PC-9 (cell line): ENCODE results near the gene CIDEA. TPM values are rescaled to one million over a fixed set of nuclear protein-coding genes. Genes with fewer than 3 reads are reported as not detected.

Experiments
- BruUV-seq: library from RNA; stranded (reverse); fragments of 400-500 nt; replicated peaks from 2 replicates; lab custom pipeline; 2021; lab: Mats Ljungman, UMichigan
- CTCF ChIA-PET: fragments of 300-600 bp; sonication (Branson Sonifier 250); formaldehyde crosslinking; loops from one replicate; lab custom pipeline; 2022; ENCODE audit warnings: antibody characterized with exemption; lab: Charles Lee
- POLR2A ChIA-PET: fragments of 300-600 bp; sonication (Branson Sonifier 250); formaldehyde crosslinking; loops from one replicate; lab custom pipeline; 2022; ENCODE audit warnings: antibody characterized with exemption; ENCODE audit not compliant: unreplicated experiment; lab: Charles Lee
- DNase-seq, 2 experiments: peaks; one replicate each; pipeline versions ENCODE4 v3.0.0 to v3.0.0-alpha.2; 2015 to 2022; ENCODE audit warnings: mixed read lengths in 1 of 2
- H2AFZ ChIP-seq: fragments of 200-600 bp; sonication (generic); 2 replicates; pipeline ENCODE4 v1.8.1; 2017; ENCODE audit warnings: antibody characterized with exemption
- H3F3A ChIP-seq: fragments of 200-600 bp; sonication (generic); 2 replicates; pipeline ENCODE4 v1.8.1; 2017; ENCODE audit warnings: antibody characterized with exemption, mild to moderate bottlenecking, low read depth; ENCODE audit not compliant: insufficient read depth
- H3K27ac ChIP-seq: fragments of 200-600 bp; sonication (generic); 2 replicates; pipeline ENCODE4 v1.6.1; 2016; ENCODE audit warnings: mixed run types
- H3K27me3 ChIP-seq: fragments of 200-600 bp; sonication (generic); 2 replicates; pipeline ENCODE4 v1.6.1; 2016; ENCODE audit warnings: low read depth, mixed run types; ENCODE audit not compliant: insufficient read depth
- H3K36me3 ChIP-seq: fragments of 200-600 bp; sonication (generic); 2 replicates; pipeline ENCODE4 v1.6.1; 2016; ENCODE audit warnings: low read depth, mixed run types
- H3K4me1 ChIP-seq: fragments of 200-600 bp; sonication (generic); replicated peaks from 2 replicates; pipeline ENCODE4 v1.6.1; 2016; ENCODE audit warnings: mixed run types; ENCODE audit not compliant: insufficient read depth
- H3K4me2 ChIP-seq: fragments of 200-600 bp; sonication (generic); 2 replicates; pipeline ENCODE4 v1.6.1; 2017; ENCODE audit warnings: mixed run types
- H3K4me3 ChIP-seq: fragments of 200-600 bp; sonication (generic); 2 replicates; pipeline ENCODE4 v1.6.1; 2016; ENCODE audit warnings: mixed run types
- H3K79me2 ChIP-seq: fragments of 200-600 bp; sonication (generic); 2 replicates; pipeline ENCODE4 v1.6.1; 2017; ENCODE audit warnings: low read depth, mixed run types
- H3K9me2 ChIP-seq: fragments of 200-600 bp; sonication (generic); 2 replicates; pipeline ENCODE4 v1.8.1; 2017; ENCODE audit warnings: mild to moderate bottlenecking; ENCODE audit not compliant: insufficient read depth
- H3K9me3 ChIP-seq: fragments of 200-600 bp; sonication (generic); 2 replicates; pipeline ENCODE4 v1.8.1; 2016; ENCODE audit warnings: low read depth; ENCODE audit not compliant: insufficient read depth
- H4K20me1 ChIP-seq: fragments of 200-600 bp; sonication (generic); 2 replicates; pipeline ENCODE4 v1.8.1; 2017; ENCODE audit not compliant: insufficient read depth
- CTCF ChIP-seq: fragments of 200-600 bp; sonication (generic); conservative IDR thresholded peaks from 2 replicates; pipeline ENCODE4 v1.6.1; 2017; ENCODE audit warnings: mixed run types, antibody characterized with exemption, mild to moderate bottlenecking, moderate library complexity
- EZH2 ChIP-seq: fragments of 200-600 bp; sonication (generic); IDR thresholded peaks from 2 replicates; pipeline ENCODE4 v1.8.0; 2017; ENCODE audit warnings: antibody characterized with exemption, low read depth
- intact Hi-C: fragments of 100-400 bp; cut with micrococcal nuclease; formaldehyde crosslinking; loops from one replicate; pipeline ENCODE4 v1.10.0; 2022; ENCODE audit not compliant: unreplicated experiment
- total RNA-seq: library from RNA; stranded (reverse); gene quantifications from 2 replicates; pipeline ENCODE4 v1.2.3, GENCODE V29; 2021

CIDEA gene
- total RNA-seq, 1 experiment from 2014 or later: not detected

- Histone ChIP-seq H3K27ac (no peak overlapping the region), H3K36me3 (no peaks in the 10 kb centered on the region), H4K20me1 (no peaks in the 10 kb centered on the region), H3F3A (peaks cover 3% of the 10 kb centered on the region; the same call in 1 of the 2 replicates), H3K9me3 (no peaks in the 10 kb centered on the region), H3K27me3 (no peaks in the 10 kb centered on the region), H2AFZ (no peak overlapping the region), H3K4me1 (no peaks in the 10 kb centered on the region), H3K4me3 (no peak overlapping the region), H3K79me2 (no peaks in the 10 kb centered on the region), H3K4me2 (no peak overlapping the region), H3K9me2 (no peaks in the 10 kb centered on the region)
- CTCF ChIA-PET: no interaction called here
- intact Hi-C loops: no loop called here
- POLR2A ChIA-PET: no interaction called here
- no TSS peak for BruUV-seq
- TF ChIP-seq CTCF: no peak
- DNase-seq: no peak
Observed at GRCh38 chr18:12248926-12249720, 5.0 kb upstream of the CIDEA start.

- Histone ChIP-seq H3K36me3 (no peaks in the 10 kb centered on the region), H3K9me3 (no peaks in the 10 kb centered on the region), H3K4me2 (no peak overlapping the region), H3K79me2 (no peaks in the 10 kb centered on the region), H3K27ac (no peak overlapping the region), H3K9me2 (no peaks in the 10 kb centered on the region), H3K4me1 (peaks cover 17% of the 10 kb centered on the region), H2AFZ (no peak overlapping the region), H3K4me3 (no peak overlapping the region), H3F3A (peaks cover 20% of the 10 kb centered on the region), H4K20me1 (no peaks in the 10 kb centered on the region), H3K27me3 (no peaks in the 10 kb centered on the region)
- intact Hi-C loops: no loop called here
- DNase-seq: no peak
- ChIA-PET CTCF (no interaction called here), POLR2A (no interaction called here)
- BruUV-seq: no TSS peak
- no peak for TF ChIP-seq CTCF
- TF ChIP-seq EZH2: no peak
Observed at GRCh38 chr18:12251311-12251710, 2.9 kb upstream of the CIDEA start.

GRCh38 chr18:12252061-12252460, 2.1 kb upstream of the CIDEA start:
- Histone ChIP-seq H3K4me1 (peaks cover 25% of the 10 kb centered on the region), H2AFZ (no peak overlapping the region), H3K4me3 (no peak overlapping the region), H3K27me3 (no peaks in the 10 kb centered on the region), H3K36me3 (no peaks in the 10 kb centered on the region), H3K79me2 (no peaks in the 10 kb centered on the region), H3K4me2 (no peak overlapping the region), H3K9me2 (no peaks in the 10 kb centered on the region), H3K9me3 (no peaks in the 10 kb centered on the region), H3K27ac (no peak overlapping the region), H3F3A (peaks cover 24% of the 10 kb centered on the region), H4K20me1 (no peaks in the 10 kb centered on the region)
- intact Hi-C loops: no loop called here
- no TSS peak for BruUV-seq
- ChIA-PET CTCF (interaction anchor here (1.2 kb wide), 1 partner anchor 20 kb away, joined by 3 read pairs; no protein-coding TSS in a partner anchor), POLR2A (no interaction called here)
- TF ChIP-seq CTCF (no peak), EZH2 (no peak)
- no peak for DNase-seq
